ENCODE data around the gene DACH1. TPM values are rescaled to one million over a fixed set of nuclear protein-coding genes. Genes with fewer than 3 reads are reported as not detected.

Gene DACH1
- total and polyA plus RNA-seq, 12 donors = 1.2 to 5.2 (median 2.6) TPM

DNA sequence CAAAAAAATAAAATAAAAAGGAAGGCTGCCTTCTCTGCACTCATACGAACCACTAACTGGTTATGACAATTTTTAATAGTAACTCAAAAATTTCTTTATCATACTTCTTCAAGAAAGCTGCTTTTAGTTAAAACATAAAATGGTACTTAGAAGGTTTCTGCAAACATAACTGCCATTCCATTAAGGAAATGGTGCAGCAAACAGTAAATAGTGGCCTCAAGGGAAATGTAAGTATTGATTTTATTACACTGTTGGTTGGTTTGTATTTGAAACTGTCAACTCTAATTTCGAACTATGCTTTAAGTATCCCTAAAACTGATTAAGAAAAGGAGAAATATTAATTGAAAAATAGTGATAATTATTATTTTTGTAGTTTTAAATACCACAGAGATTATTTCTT, 278.0 kb downstream of the DACH1 start:
- DNase-seq = no peak
- H3K36me3 ChIP-seq = no peaks in the 10 kb centered on the region
- ATAC-seq = no peak
- intact Hi-C loops (cut with DNase I) = no loop called here
- no peak overlapping the region for H3K27ac ChIP-seq
- no peaks in the 10 kb centered on the region for H3K27me3 ChIP-seq
- peaks cover 0 to 3% (median 0%) of the 10 kb centered on the region in 9 donors for H3K4me1 ChIP-seq
- no peak overlapping the region for H3K4me3 ChIP-seq
- WGBS, 2 donors = 88 to 93% methylated on average over 2 of the region's 2 CpGs
- TF ChIP-seq, protein P1, sequence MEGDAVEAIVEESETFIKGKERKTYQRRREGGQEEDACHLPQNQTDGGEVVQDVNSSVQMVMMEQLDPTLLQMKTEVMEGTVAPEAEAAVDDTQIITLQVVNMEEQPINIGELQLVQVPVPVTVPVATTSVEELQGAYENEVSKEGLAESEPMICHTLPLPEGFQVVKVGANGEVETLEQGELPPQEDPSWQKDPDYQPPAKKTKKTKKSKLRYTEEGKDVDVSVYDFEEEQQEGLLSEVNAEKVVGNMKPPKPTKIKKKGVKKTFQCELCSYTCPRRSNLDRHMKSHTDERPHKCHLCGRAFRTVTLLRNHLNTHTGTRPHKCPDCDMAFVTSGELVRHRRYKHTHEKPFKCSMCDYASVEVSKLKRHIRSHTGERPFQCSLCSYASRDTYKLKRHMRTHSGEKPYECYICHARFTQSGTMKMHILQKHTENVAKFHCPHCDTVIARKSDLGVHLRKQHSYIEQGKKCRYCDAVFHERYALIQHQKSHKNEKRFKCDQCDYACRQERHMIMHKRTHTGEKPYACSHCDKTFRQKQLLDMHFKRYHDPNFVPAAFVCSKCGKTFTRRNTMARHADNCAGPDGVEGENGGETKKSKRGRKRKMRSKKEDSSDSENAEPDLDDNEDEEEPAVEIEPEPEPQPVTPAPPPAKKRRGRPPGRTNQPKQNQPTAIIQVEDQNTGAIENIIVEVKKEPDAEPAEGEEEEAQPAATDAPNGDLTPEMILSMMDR (IDR thresholded peaks at IDR 0.05) = no peak
- no peaks in the 10 kb centered on the region for H3K9me3 ChIP-seq

- DNase-seq (no peak), ATAC-seq (no peak)
- intact Hi-C loops (cut with DNase I) = no loop called here
- H3K9me3 ChIP-seq = no peaks in the 10 kb centered on the region
- TF ChIP-seq, protein P1 (IDR thresholded peaks at IDR 0.05) = no peak
- H3K27me3 ChIP-seq = no peaks in the 10 kb centered on the region
- 89 to 91% methylated on average over 5 of the region's 5 CpGs for WGBS, 2 donors
- H3K36me3 ChIP-seq = no peaks in the 10 kb centered on the region
- H3K4me3 ChIP-seq = no peak overlapping the region
- no peak overlapping the region for H3K27ac ChIP-seq
- no peaks in the 10 kb centered on the region for H3K4me1 ChIP-seq
Measured at GRCh38 chr13:71587817-71588216, 279.2 kb downstream of the DACH1 start.

GRCh38 chr13:71587193-71587592, 279.8 kb downstream of the DACH1 start:
- WGBS, 2 donors = 90 to 97% methylated on average over 2 of the region's 2 CpGs
- Histone ChIP-seq H3K4me3 (no peak overlapping the region), H3K9me3 (no peaks in the 10 kb centered on the region), H3K27me3 (no peaks in the 10 kb centered on the region), H3K27ac (no peak overlapping the region), H3K4me1 (no peaks in the 10 kb centered on the region), H3K36me3 (no peaks in the 10 kb centered on the region)
- TF ChIP-seq, protein P1 (IDR thresholded peaks at IDR 0.05) = no peak
- no peak for ATAC-seq
- no peak for DNase-seq
- intact Hi-C loops (cut with DNase I) = no loop called here

- no peak overlapping the region for H3K27ac ChIP-seq
- no peaks in the 10 kb centered on the region for H3K36me3 ChIP-seq
Measured at GRCh38 chr13:71583581-71583980, 283.4 kb downstream of the DACH1 start.

More at GRCh38 chr13:71583581-71583980, 283.4 kb downstream of the DACH1 start:
- DNase-seq (no peak), ATAC-seq (no peak)
- intact Hi-C loops (cut with DNase I) = no loop called here
- H3K27me3 ChIP-seq = no peaks in the 10 kb centered on the region
- TF ChIP-seq, protein P1 (IDR thresholded peaks at IDR 0.05) = no peak
- WGBS, 2 donors = 96% methylated on average over 5 of the region's 5 CpGs
- no peaks in the 10 kb centered on the region for H3K4me1 ChIP-seq
- no peaks in the 10 kb centered on the region for H3K9me3 ChIP-seq
- no peak overlapping the region for H3K4me3 ChIP-seq

Measured in heart right ventricle (tissue), 16 donors.